Nucleus accumbens (tissue), 56 donors: ENCODE results near the gene CFAP70.

Source experiments
- DNase-seq, 56 donors: peaks; one replicate each; lab custom pipeline; 2025; lab: John Stamatoyannopoulos, UW

Gene CFAP70

GRCh38 chr10:73220989-73221388, 137.7 kb downstream of the CFAP70 start:
- no peak for DNase-seq

DNA sequence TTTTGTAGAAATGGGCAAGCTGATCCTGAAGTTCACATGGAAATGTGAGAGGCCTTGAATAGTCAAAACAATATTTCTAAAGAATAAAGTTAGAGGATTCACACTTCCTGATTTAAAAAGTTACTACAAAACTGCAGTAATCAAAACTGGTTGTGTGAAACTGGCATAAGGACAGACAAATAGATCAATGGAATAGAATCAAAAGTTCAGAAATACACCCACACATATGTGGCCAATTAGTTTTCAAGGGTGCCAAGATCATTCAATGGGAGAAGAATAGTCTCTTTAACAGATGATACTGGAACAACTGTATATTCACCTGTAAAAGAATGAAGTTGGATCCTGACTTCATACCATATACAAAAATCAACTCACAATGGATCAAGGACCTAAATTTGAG, 139.3 kb downstream of the CFAP70 start:
- DNase-seq: no peak

GRCh38 chr10:73218431-73219191, 140.1 kb downstream of the CFAP70 start:
- DNase-seq: no peak

GRCh38 chr10:73217628-73218027, 141.0 kb downstream of the CFAP70 start:
- no peak for DNase-seq

- no peak for DNase-seq
These were observed 142.9 kb downstream of the CFAP70 start for GRCh38 chr10:73215749-73216148.

DNA sequence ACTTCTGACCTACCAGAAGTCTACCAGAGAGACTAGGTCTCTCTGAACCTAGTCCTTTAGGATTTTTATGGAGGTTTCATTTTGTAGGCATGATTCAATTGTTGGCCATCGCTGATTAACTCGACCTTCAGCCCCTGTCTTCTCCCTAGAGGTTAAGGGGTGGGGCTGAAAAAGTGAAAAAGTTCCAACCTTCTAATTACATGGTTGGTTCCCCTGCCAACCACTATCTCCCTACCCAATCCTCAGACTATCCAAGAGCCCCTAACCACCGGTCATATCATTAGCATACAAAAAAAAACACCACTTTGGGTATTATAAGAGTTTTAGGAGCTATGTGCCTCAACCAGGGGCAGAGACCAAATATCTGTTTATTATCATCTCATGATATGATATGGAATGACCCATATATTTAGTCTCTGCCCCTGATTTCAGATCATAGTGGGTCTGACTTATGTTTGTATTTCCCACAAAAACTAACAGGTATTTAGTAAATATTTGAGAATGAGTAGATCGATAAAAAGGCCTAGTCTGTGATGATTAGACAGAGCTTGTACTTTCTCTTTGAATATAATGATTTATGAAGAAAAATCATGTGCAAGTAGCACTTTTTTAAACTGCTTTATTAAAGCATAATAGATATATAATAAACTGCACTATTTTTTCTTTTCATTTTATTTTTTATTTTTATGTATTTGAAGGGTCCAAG, 147.4 kb downstream of the CFAP70 start:
- no peak for DNase-seq

- no peak for DNase-seq
These were observed 148.1 kb downstream of the CFAP70 start for GRCh38 chr10:73210395-73211105.

DNA sequence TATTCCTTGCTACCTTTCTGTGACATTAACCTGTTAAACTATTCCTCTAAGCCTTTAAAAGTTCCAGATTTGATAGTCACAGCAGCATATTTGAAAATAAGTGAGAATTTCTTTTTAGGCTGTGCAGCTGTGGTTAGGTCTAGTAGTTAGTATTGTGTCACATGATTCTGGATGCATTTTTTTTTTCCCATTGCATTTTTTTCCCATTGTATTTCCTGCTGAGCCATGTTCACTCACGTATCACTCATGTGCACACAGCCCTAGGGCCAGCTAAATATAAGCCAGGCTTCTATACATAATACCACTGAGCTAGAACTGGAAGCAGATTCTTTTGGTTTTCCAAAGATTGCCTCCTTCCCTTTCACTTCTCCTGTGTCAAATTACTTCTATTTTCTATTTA, 149.0 kb downstream of the CFAP70 start:
- no peak for DNase-seq

DNA sequence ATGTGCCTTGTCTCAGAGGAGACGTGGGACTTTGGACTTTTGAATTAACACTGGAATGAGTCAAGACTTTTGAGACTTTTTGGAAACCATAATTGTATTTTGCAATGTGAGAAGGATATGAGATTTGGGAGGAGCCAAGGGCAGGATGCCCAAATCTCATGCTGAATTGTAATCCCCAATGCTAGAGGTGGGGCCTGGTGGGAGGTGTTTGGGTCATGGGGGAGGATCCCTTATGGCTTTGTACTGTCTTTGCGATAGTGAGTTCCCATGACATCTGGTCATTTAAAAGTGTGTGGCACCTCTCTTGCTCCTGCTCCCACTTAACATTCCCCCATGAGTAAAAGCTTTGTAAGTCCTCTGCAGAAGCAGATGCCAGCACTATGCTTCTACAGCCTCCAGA, 150.8 kb downstream of the CFAP70 start:
- DNase-seq: no peak

DNA sequence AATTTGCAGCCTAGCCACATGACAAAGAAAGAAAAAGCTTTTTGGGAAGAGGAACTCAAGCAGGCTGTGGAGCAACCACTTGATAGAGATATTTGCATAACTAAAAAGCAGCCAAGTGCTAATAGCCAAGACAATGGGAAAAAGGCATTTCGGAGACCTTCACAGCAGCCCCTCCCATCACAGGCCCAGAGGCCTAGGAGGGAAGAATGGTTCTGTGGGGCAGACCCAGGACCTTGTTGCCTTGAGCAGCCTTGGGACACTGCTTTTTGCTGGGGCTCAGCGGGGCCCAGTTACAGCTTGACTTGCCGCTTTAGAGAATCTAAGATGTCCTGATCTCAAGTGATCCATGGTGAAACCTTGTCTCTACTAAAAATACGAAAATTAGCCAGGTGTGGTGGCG, 152.3 kb downstream of the CFAP70 start:
- DNase-seq: no peak

- no peak for DNase-seq
These were observed 152.8 kb downstream of the CFAP70 start for GRCh38 chr10:73205890-73206289.

- no peak for DNase-seq
These were observed 153.6 kb downstream of the CFAP70 start for GRCh38 chr10:73205081-73205480.
